Ramos (cell line): ENCODE results near the gene LGALS7B.
"Not testable (repeated sequence)": the region's sequence is repeated elsewhere in the genome, so short reads cannot be mapped to it uniquely, and the experiment has no call there.

Source experiments
- in situ Hi-C: fragments of 300-500 bp; cut with MboI; formaldehyde crosslinking; loops from one replicate; pipeline ENCODE4 v1.14.3; 2022; ENCODE audit warnings: low sequenced_read_pairs; ENCODE audit not compliant: unreplicated experiment

Gene LGALS7B

GRCh38 chr19:38793671-38794070, 4.7 kb downstream of the LGALS7B start:
- in situ Hi-C loops = no loop called here

GRCh38 chr19:38795549-38795948, 6.5 kb downstream of the LGALS7B start:
- in situ Hi-C loops = no loop called here

GRCh38 chr19:38796154-38796553, 7.2 kb downstream of the LGALS7B start:
- in situ Hi-C loops = no loop called here

GRCh38 chr19:38797781-38798180, 8.8 kb downstream of the LGALS7B start:
- in situ Hi-C loops = not testable (repeated sequence)

GRCh38 chr19:38799104-38799503, 10.1 kb downstream of the LGALS7B start:
- in situ Hi-C loops = no loop called here

GRCh38 chr19:38800577-38801347, 11.8 kb downstream of the LGALS7B start:
- in situ Hi-C loops = no loop called here

- in situ Hi-C loops = no loop called here
Measured at GRCh38 chr19:38801359-38802095, 12.5 kb downstream of the LGALS7B start.

- in situ Hi-C loops = no loop called here
Measured at GRCh38 chr19:38803543-38803942, 14.5 kb downstream of the LGALS7B start.

GRCh38 chr19:38805180-38805579, 16.2 kb downstream of the LGALS7B start:
- in situ Hi-C loops = no loop called here

GRCh38 chr19:38806371-38806770, 17.4 kb downstream of the LGALS7B start:
- in situ Hi-C loops = no loop called here

- in situ Hi-C loops = not testable (repeated sequence)
Measured at GRCh38 chr19:38807374-38808098, 18.5 kb downstream of the LGALS7B start.

- in situ Hi-C loops = no loop called here
Measured at GRCh38 chr19:38808741-38809140, 19.7 kb downstream of the LGALS7B start.

GRCh38 chr19:38809592-38810252, 20.7 kb downstream of the LGALS7B start:
- in situ Hi-C loops = no loop called here

- in situ Hi-C loops = no loop called here
Measured at GRCh38 chr19:38812009-38812840, 23.2 kb downstream of the LGALS7B start.

- in situ Hi-C loops = no loop called here
Measured at GRCh38 chr19:38812841-38813320, 23.9 kb downstream of the LGALS7B start, which contains the start of gene LGALS4. LGALS4 (minus strand) TSS chr19:38812945; CDS start chr19:38812886, 59 bp downstream.

- in situ Hi-C loops = no loop called here
Measured at GRCh38 chr19:38813323-38813722, 24.3 kb downstream of the LGALS7B start.

- in situ Hi-C loops = not testable (repeated sequence)
Measured at GRCh38 chr19:38813932-38814331, 24.9 kb downstream of the LGALS7B start.

GRCh38 chr19:38815059-38816001, 26.3 kb downstream of the LGALS7B start:
- in situ Hi-C loops = no loop called here
